Renal cortex interstitium (tissue), 11 donors: ENCODE results near the gene ZDHHC13. TPM values are rescaled to one million over a fixed set of nuclear protein-coding genes. Genes with fewer than 3 reads are reported as not detected.
"Not testable (repeated sequence)": the region's sequence is repeated elsewhere in the genome, so short reads cannot be mapped to it uniquely, and the experiment has no call there.

Experiments used
- DNase-seq, 11 donors: peaks; one replicate each; pipeline ENCODE4 v3.0.0-alpha.2; 2013; ENCODE audit warnings: low read depth in 9 of 11, low spot score in 4 of 11; ENCODE audit errors: extremely low read depth in 1 of 11
- polyA plus RNA-seq, 3 donors: library from polyadenylated mRNA; unstranded; fragments of 120-200 nt; gene quantifications; one replicate each; pipeline ENCODE4 v1.2.1, GENCODE V29; 2013; ENCODE audit not compliant: insufficient read length in 3 of 3

Gene ZDHHC13
- polyA plus RNA-seq, 3 donors: 15.8 to 19.1 (median 18.2) TPM

DNA sequence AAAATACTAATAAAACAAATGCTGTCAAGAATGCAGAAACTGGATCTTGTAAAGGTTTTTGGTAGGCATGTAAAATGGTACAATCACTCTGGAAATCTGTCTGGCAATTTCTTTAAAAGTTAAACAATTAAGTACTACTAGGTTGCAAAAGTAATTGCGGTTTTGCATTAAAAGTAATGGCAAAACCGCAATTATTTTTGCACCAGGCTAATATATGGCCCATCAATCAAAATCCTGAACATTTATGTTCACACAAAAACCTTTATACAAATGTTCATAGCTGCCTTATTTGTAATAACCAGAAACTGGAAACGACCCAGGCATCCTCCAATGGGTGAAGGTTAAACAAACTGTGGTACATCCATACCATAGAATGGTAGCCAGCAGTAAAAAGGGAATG is 24.6 kb upstream of the ZDHHC13 start:
- DNase-seq: no peak

DNA sequence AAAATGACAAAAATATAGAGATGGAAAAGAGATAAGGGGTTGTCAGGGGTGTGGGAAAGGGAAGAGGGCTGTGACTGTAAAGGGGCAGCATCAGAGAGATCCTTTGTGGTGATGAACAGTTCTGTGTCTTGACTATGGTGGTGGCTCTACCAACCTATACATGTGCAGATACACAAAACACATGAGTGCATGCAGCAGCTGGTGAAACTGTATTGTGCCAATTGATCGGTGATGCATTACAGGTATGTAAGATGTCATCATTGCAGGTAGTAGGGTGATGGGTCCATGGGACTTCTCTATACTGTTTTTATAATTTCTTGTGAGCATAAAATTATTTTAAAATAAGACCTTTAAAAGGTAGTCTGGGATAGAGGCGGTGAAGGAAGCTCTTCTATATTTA is 24.1 kb upstream of the ZDHHC13 start:
- no peak for DNase-seq

DNA sequence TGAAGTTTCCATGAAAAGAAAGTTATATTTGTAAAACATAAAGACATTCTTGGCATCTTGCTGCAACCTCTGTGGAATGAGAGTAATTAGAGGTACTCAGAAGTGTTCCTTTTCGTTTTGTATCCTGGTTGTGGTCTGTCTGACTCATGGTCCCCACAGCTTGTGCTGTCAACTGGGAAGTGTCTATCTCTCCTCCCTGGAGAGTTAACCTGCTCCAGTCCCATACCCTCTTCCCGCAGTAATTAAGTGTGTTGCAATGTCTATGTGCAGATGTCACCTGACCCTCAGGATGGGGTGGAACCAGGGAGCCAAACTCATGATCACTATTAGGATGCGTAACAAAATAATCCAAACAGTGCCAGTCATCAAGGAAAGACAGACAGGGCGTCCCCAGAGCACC is 23.0 kb upstream of the ZDHHC13 start:
- no peak for DNase-seq

DNA sequence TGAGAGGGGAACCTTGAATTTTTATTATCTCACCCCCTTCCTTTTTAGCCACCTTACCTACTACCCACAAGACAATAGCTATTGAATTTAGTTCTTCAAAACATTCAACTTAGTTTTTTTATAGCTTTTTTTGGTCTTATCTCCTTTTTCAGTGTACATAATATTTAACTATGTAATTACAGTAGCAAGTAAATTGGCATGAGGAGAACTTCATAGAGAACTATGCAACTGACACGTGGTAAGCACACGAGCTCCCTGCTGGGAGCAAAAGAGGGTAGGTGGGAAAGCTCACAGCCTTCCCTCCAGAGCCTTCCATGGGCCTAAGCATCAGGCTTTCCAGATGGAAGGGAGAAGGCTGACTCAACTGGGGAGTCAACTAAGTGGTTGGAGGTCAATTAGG is 22.1 kb upstream of the ZDHHC13 start:
- DNase-seq: no peak

DNA sequence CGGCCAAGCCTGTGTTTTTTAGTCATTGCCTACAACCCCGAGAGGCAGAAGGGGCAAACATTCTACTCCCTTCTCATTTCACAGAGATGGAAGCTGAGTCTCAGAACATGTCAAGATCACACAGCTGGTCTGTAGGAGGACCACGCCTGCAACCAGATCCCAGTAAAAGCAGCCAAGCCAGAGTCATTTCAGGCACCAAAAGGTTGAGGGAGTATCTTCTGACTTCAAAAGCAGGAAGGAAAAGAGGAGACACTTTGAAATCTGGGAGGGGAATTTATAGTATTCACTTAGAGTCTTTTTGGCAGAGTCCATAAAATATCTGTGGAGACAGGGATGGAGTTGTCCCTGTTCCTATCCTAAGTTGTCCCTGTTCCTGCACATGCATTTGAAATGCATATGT is 17.9 kb upstream of the ZDHHC13 start:
- no peak for DNase-seq

DNA sequence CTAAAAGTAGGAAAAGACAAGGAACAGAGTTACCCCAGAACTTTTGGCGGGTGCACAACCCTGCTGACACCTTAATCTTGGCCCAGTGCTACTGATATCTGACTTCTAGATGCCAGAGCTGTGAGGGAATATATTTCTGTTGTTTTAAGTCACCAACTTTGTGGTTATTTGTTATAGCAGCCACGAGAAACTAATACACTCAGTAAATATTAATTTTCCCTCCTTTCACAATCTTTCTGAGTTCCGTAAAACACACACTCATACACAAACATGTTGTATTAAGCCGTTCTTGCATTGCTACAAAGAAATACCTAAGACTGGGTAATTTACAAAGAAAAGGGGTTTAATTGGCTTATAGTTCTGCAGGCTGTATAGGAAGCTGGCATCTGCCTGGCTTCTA is 16.1 kb upstream of the ZDHHC13 start:
- no peak for DNase-seq

DNA sequence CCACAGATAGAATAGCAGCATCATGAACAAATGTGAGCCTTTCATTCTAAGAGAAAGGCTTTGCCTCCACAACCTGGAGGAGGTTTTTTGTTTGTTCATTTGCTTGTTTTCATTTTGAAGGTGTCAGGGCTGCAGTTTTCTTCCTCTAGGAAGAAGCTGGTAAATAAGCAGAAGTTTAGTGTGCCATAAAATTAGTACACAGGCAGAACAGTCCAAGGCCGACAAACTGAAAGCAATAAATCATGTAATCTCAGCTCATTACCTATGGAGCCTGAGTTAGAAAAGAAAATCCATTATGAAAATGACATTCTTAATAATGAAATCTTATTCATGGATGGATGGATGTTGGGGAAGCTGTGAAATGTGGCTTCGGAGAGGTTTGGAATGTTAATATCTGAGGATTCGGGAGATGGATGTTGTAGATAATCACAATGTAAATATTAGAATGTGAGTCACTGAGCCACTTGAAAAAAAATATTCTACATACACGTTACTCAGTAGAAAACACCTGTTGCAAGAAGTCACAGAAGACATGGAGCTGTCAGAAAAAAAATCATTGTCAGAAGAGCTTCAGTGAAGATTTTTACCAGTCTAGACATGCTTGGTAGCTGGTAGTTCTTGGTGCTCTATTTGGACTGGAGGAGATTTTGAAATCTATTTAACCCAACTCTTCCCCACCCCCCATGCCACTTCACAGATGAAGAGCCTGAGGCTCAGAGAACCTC is 15.0 kb upstream of the ZDHHC13 start:
- DNase-seq: no peak

DNA sequence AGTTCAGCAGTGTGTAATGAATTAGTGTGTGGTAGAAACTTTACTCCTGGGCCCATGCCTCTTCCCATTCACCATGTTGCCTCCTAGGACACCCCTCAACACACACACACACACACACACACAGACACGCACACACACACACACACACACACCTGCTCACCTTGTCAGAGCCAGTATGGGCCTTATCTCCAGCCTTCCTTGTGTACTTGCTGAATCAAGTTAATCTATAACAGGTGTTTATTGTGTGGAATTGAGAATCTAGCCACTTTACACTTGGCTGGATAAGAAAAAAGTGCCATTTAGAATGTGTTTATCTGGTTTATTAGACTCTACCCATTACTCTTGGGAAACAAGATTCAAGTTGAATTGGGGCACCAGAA is 14.5 kb upstream of the ZDHHC13 start:
- DNase-seq: no peak

DNA sequence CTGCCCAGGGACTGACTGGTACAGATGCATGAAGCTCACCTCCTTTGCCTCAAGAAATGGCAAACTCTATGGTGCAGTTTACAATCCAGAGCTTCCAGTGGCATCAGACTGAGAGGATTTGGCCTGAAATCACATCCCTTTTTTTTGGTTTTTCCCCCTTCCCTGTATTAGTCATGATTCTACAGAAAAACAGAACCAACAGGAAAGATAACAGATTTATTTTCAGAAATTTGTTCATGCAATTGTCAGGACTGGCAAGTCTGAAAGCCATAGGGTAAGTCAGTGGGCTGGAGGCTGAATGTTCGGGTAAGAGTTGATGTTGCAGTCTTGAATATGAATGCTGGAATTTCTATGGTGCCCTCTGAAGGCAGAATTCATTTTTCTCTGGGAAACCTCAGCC is 12.0 kb upstream of the ZDHHC13 start:
- DNase-seq: no peak

DNA sequence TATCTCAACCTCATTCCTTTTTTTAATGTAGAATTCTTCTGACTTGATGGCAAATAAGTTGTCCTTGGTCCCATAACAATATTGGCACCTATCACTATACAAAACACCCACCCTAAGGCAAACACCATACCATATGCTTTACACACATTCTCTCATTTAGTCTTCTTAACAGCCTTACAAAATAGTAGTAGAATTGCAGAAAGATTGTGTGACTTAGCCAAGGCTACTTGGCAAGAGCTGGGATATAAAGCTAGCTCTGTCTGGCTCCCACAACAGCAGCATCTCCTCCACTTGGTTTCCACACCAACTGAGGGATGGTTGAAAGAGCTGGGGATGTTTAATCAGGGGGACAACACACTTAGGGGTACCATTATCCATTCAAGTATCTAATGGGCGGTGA is 9.8 kb upstream of the ZDHHC13 start:
- no peak for DNase-seq

DNA sequence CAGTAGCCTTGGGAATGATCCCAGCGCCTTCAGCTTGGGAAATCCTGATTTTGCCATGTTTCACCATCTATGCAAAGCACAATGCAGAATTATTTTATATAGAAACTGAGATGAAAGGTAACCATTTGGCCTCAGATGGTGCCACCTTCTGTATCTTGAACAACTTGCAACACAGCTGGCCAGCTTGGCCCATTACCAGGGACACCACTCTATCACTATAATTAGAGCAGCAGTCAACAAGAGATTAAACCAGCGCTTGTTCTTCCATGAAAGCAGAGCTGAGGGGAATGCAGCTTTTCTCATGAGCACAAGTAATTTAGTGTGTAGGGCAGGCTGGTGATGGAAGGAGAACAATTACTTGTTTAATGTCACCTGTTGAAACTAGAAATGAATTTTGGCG is 6.7 kb upstream of the ZDHHC13 start:
- DNase-seq: no peak

DNA sequence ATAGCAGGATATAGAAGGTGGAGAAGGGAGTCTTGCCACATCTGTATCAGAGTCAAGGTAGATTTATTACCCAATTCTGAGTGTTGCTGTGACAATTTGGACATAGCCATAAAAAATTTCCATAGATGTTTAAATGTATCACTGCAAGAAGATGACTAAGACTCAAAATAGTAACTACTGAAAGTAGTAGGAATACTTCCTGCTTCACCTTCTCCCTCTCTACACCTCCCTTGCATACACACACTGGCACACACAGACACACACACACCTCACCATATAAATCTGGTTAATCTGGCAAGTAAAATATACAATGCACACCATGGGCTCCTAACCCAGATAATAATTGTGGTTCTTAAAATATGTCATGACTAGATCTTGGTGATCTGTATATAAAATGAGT is 5.2 kb upstream of the ZDHHC13 start:
- DNase-seq: no peak

DNA sequence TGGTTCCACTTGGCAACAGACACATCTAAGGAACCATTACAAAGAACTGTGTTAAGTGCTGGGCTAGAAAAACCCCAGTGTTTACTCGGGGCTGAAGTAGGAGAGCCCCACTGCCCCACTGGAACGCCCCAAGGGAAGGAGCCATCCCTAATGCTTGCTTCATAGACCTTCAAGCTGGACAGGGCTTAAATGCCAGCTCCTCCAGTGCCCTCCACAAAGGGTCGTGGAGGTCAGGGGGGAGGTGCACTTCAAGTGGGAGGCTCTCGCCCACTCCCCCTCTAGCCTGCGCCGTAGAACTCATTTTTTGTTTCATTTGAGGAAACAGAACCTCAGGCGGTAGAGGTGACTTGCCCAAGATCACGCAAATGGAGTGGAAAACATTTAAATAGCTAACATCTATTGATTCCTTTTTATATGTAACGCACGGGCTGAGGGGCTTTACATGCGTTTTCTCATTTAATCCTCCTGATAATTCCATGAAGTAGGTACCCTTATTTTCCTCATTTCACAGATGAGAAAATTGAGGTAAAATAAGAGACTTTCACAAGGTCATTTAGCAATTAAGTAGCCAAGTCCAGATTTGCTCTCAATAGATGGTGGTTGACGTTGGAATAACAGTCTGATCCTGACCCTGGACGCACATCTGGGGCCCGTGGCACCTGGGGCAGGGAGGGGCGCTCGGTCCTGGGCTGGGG is 545 bp upstream of the ZDHHC13 start:
- DNase-seq: no peak

DNA sequence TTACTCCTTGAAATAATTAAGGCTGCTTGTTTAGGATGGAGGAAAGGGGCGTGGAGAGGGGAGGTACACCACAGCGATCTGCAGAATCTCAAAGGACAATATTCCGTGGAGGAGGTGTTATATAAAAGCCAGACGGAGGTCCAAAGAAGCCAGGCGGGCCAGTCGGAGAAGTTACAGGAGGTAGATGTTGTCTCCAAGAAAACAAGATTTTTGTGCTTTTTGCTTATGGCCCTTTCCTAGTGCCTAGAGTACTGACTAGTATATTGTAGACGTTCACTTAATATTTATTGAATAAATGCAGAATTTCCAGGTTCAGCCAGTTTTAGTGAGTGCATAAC is 761 bp downstream of the ZDHHC13 start:
- DNase-seq: peak in 1 of 11 donors; percentile 18

DNA sequence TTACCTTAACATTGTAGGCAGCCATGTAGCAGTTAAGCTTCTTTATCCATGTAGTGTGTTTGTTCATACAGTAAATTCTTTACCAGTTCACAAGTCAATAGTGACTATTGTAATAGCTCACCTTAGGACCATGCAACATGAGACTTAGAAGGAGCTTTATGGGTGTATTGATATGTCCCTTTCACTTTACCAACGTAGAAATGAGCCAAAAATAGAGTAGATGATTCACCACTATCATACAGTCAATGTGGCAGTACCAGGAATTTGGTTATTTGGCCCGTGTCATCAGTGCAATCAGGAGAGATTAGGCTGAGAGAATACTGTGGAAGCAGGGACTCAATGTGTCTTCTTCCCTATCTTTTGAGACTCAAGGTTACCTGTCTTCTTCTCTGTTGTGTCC is 4.7 kb downstream of the ZDHHC13 start:
- DNase-seq: no peak

DNA sequence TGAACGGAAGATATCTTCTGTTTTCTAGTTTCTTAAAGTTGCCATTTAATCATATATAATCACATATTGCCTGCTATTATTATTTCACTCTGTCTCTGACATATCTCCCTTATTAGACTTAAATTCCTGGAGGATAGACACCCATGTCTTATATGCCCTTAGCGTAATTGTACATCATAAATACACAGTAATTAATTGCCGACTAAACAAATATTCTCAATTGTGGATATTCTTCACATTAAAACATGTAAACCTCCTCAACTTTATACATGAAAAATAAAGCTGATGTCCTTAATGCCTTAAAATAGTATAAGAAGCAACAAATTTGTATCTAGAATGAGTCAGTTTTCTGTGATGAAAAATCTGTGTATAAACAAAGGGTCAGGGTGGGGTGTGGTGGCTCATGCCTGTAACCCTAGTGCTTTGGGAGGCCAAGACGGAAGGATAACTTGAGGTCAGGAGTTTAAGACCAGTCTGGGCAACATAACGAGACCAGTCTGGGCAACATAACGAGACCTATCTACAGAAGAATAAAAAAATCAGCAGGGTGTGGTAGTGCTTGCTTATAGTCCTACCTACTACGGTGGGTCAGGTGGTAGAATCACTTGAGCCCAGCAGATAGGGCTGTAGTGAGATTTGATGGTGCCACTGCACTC is 6.1 kb downstream of the ZDHHC13 start:
- no peak for DNase-seq

DNA sequence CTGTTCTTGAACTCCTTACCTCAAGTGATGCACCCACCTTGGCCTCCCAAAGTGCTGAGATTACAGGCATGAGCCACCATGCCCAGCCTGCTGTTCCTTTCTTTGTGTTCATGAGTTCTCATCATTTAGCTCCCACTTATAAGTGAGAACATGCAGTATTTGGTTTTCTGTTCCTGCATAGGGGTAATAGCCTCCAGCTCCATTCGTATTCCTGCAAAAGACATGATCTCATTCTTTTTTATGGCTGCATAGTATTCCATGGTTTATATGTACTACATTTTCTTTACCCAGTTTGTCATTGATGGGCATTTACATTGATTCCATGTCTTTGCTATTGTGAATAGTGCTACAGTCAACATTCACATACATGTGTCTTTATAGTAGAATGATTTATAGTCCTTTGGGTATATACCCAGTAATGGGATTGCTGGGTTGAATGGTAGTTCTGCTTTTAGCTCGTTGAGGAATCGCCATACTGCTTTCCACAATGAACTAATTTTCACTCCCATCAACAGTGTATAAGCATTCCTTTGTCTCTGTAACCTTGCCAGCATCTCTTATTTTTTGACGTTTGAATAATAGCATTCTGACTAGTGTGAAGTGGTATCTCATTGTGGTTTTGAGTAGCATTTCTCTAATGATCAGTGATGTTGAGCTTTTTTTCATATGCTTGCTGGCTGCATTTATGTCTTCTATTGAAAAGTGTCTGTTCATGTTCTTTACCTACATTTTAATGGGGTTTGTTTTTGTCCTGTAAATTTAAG is 9.8 kb downstream of the ZDHHC13 start:
- DNase-seq: not testable (repeated sequence)

DNA sequence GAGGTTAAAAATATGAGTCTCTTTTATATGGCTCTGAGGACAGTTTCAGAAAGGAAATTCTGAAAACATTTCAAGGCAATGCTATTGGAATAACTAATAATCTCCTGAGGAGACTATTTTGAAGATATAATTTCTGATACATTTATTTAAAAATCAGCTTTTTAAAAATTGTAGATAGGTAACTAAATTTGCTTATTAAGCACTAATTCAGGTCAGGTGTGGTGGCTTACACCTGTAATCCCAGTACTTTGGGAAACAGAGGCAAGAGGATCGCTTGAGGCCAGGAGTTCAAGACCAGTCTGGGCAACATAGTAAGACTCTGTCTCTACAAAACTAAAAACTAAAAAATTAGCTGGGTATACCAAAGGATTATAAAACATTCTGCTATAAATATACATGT is 17.0 kb downstream of the ZDHHC13 start:
- no peak for DNase-seq

DNA sequence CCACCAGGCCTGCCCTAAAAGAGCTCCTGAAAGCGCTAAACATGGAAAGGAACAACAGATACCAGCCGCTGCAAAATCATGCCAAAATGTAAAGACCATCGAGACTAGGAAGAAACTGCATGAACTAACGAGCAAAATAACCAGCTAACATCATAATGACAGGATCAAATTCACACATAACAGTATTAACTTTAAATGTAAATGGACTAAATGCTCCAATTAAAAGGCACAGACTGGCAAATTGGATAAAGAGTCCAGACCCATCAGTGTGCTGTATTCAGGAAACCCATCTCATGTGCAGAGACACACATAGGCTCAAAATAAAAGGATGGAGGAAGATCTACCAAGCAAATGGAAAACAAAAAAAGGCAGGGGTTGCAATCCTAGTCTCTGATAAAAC is 19.9 kb downstream of the ZDHHC13 start:
- not testable (repeated sequence) for DNase-seq

DNA sequence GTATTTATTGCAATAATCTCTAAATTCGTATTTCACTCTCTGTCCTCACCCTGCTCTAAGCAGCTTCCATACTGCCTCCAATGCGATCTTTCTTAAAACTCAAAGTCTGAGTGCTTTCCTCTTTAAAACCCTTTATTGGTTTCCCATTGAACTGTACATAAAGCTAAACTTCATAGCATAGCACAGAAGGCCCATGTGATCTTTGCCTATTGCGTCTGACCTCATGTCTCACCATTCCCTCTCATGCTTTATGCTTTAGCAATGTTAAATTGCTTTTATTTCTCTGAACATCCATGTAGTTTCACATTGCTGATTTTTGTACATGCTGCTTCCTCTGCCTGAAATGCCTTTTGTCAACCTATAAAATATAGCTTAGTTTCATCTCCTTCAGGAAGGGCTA is 28.4 kb downstream of the ZDHHC13 start:
- no peak for DNase-seq
